HepG2 (cell line): ENCODE data around the gene JAG1. TPM values are rescaled to one million over a fixed set of nuclear protein-coding genes. Genes with fewer than 3 reads are reported as not detected.
A peak's percentile ranks its signal among the peaks of the same experiment; 100 is the strongest.

Source experiments
- BCL3 ChIP-seq: sonication (generic); formaldehyde crosslinking; IDR thresholded peaks from 2 replicates; pipeline ENCODE4 v1.5.1; 2020; ENCODE audit warnings: mild to moderate bottlenecking, missing genetic modification reagents, moderate library complexity
- CENPBD1 ChIP-seq: sonication (generic); formaldehyde crosslinking; IDR thresholded peaks from 2 replicates; pipeline ENCODE4 v1.8.0; 2022; ENCODE audit warnings: missing genetic modification reagents, low read depth, mild to moderate bottlenecking, borderline replicate concordance
- CERS6 ChIP-seq: sonication (generic); formaldehyde crosslinking; IDR thresholded peaks from 2 replicates; pipeline ENCODE4 v1.5.0; 2020; ENCODE audit warnings: missing genetic modification reagents
- CREBL2 ChIP-seq: sonication (generic); formaldehyde crosslinking; IDR thresholded peaks from 2 replicates; pipeline ENCODE4 v1.8.1; 2023; ENCODE audit warnings: missing genetic modification reagents, mild to moderate bottlenecking, borderline replicate concordance
- ELF4 ChIP-seq: sonication (generic); formaldehyde crosslinking; IDR thresholded peaks from 2 replicates; pipeline ENCODE4 v1.5.0; 2020; ENCODE audit warnings: missing genetic modification reagents, mild to moderate bottlenecking, moderate library complexity, borderline replicate concordance
- FOXC1 ChIP-seq: sonication (generic); formaldehyde crosslinking; IDR thresholded peaks from 2 replicates; pipeline ENCODE4 v1.8.0; 2022; ENCODE audit warnings: mild to moderate bottlenecking, missing genetic modification reagents, borderline replicate concordance
- HNRNPLL ChIP-seq: fragments of 200-400 bp; formaldehyde crosslinking; IDR thresholded peaks from 2 replicates; pipeline ENCODE4 v1.6.1; 2017; ENCODE audit warnings: mild to moderate bottlenecking, low read depth, low read length; ENCODE audit not compliant: poor library complexity, severe bottlenecking
- KLF6 ChIP-seq: IDR thresholded peaks from 2 replicates; pipeline ENCODE4 v1.8.0; 2016; ENCODE audit warnings: missing biosample characterization, missing genetic modification reagents
- MAFF ChIP-seq: IDR thresholded peaks from 2 replicates; pipeline ENCODE4 v1.6.1; 2011; ENCODE audit warnings: low read depth, low read length, improper control_type of control experiment
- MED1 ChIP-seq: sonication (generic); formaldehyde crosslinking; IDR thresholded peaks from 2 replicates; pipeline ENCODE4 v1.4.0; 2020; ENCODE audit warnings: missing genetic modification reagents
- MTA3 ChIP-seq: sonication (generic); formaldehyde crosslinking; IDR thresholded peaks from 2 replicates; pipeline ENCODE4 v1.4.0; 2020; ENCODE audit warnings: missing genetic modification reagents
- MXD1 ChIP-seq: sonication (generic); formaldehyde crosslinking; IDR thresholded peaks from 2 replicates; pipeline ENCODE4 v1.4.0; 2020; ENCODE audit warnings: mild to moderate bottlenecking, missing genetic modification reagents
- NCOA5 ChIP-seq: sonication (generic); formaldehyde crosslinking; IDR thresholded peaks from 2 replicates; pipeline ENCODE4 v1.4.0; 2020; ENCODE audit warnings: missing genetic modification reagents
- NR2F2 ChIP-seq: IDR thresholded peaks from 2 replicates; pipeline ENCODE4 v1.6.1; 2012; ENCODE audit warnings: low read depth, inconsistent platforms, borderline replicate concordance
- NR2F6 ChIP-seq, 2 experiments: IDR thresholded peaks; 2 replicates each; pipeline ENCODE4 v1.6.1; 2016; ENCODE audit warnings: antibody characterized with exemption in 1 of 2, mild to moderate bottlenecking in 1 of 2
- RAD51 ChIP-seq: fragments of 450-650 bp; IDR thresholded peaks from 2 replicates; pipeline ENCODE4 v1.6.1; 2016; ENCODE audit warnings: borderline replicate concordance
- TCF7L2 ChIP-seq: IDR thresholded peaks from 2 replicates; pipeline ENCODE4 v1.6.1; 2011; ENCODE audit warnings: mild to moderate bottlenecking, low read depth, low read length, moderate library complexity
- TMF1 ChIP-seq: sonication (generic); formaldehyde crosslinking; IDR thresholded peaks from 2 replicates; pipeline ENCODE4 v1.8.1; 2022; ENCODE audit warnings: low read depth, missing genetic modification reagents
- ZNF18 ChIP-seq: sonication (generic); formaldehyde crosslinking; IDR thresholded peaks from 2 replicates; pipeline ENCODE4 v1.8.0; 2022; ENCODE audit warnings: mild to moderate bottlenecking, missing genetic modification reagents; ENCODE audit not compliant: insufficient replicate concordance
- ZNF280B ChIP-seq: sonication (generic); formaldehyde crosslinking; IDR thresholded peaks from 2 replicates; pipeline ENCODE4 v1.5.0; 2020; ENCODE audit warnings: missing genetic modification reagents, mild to moderate bottlenecking, borderline replicate concordance
- ZNF33B ChIP-seq: sonication (generic); formaldehyde crosslinking; IDR thresholded peaks from 2 replicates; pipeline ENCODE4 v1.5.1; 2020; ENCODE audit warnings: mild to moderate bottlenecking, missing genetic modification reagents
- ZNF672 ChIP-seq: sonication (generic); formaldehyde crosslinking; IDR thresholded peaks from 2 replicates; pipeline ENCODE4 v1.8.1; 2022; ENCODE audit warnings: missing genetic modification reagents
- ZNF879 ChIP-seq: sonication (generic); formaldehyde crosslinking; IDR thresholded peaks from 2 replicates; pipeline ENCODE4 v1.8.1; 2023; ENCODE audit warnings: missing genetic modification reagents
- ZSCAN25 ChIP-seq: sonication (generic); formaldehyde crosslinking; IDR thresholded peaks from 2 replicates; pipeline ENCODE4 v1.8.0; 2022; ENCODE audit warnings: mild to moderate bottlenecking, missing genetic modification reagents
- polyA plus RNA-seq, 8 experiments: library from polyadenylated mRNA; depleted of rRNA in 3 of 8; stranded (reverse) in 7 of 8; unstranded in 1 of 8; fragments of >200 nt; fragmentation: Illumina TruSeq in 4 of 8; extraction: Trizol in 4 of 8; gene quantifications; 2 replicates each; pipeline versions ENCODE4 v1.2.1 to v1.2.3, GENCODE V29; 2011 to 2016; ENCODE audit warnings: low read depth in 4 of 8, missing spikeins in 1 of 8, mixed read lengths in 1 of 8; ENCODE audit not compliant: insufficient read depth in 1 of 8
- total RNA-seq, 5 experiments: library from RNA; depleted of rRNA; stranded (reverse); fragments of >200 nt; fragmentation: Illumina TruSeq; extraction: Trizol; gene quantifications; 2 replicates each; pipeline ENCODE4 v1.2.3, GENCODE V29; 2016; ENCODE audit warnings: low read depth in 1 of 5

The JAG1 gene
- total and polyA plus RNA-seq, 2 of the 13 experiments (the other 11 are each of a cell fraction or from before 2014, with no cell fraction given), result 47.1 to 56.3 TPM

GRCh38 chr20:10708351-10709185 is 34.8 kb upstream of the JAG1 start (continued):
- no peak for TF ChIP-seq ZSCAN25 (CRISPR knock-in tag)
- 0 out of 2 replicates have a peak, but pooled peaks have one; percentile 5 for TF ChIP-seq CENPBD1 (CRISPR knock-in tag)
- no peak for TF ChIP-seq BCL3 (CRISPR knock-in tag)
- no peak for TF ChIP-seq ZNF672 (CRISPR knock-in tag)
- no peak for TF ChIP-seq ZNF879 (CRISPR knock-in tag)
- no peak for TF ChIP-seq HNRNPLL
- TF ChIP-seq ELF4, result no peak
- no peak for TF ChIP-seq TMF1 (CRISPR knock-in tag)
- TF ChIP-seq NR2F6 (IDR thresholded peaks at IDR 0.05), result peak; percentile 97
- peak; percentile 98 for TF ChIP-seq NR2F6 (CRISPR knock-in tag; IDR thresholded peaks at IDR 0.05)
- TF ChIP-seq FOXC1 (CRISPR knock-in tag), result no peak
- TF ChIP-seq MAFF, result peak; percentile 82
- TF ChIP-seq KLF6 (CRISPR knock-in tag), result no peak
- TF ChIP-seq NCOA5, result no peak
- TF ChIP-seq CREBL2 (CRISPR knock-in tag), result no peak
- TF ChIP-seq TCF7L2, result no peak
- no peak for TF ChIP-seq ZNF18 (CRISPR knock-in tag)
- TF ChIP-seq NR2F2, result peak; percentile 92
- no peak for TF ChIP-seq ZNF280B (CRISPR knock-in tag)
- no peak for TF ChIP-seq CERS6 (CRISPR knock-in tag)
- TF ChIP-seq MED1 (CRISPR knock-in tag), result peak; percentile 94
- no peak for TF ChIP-seq ZNF33B
- no peak for TF ChIP-seq MTA3 (CRISPR knock-in tag)
- TF ChIP-seq MXD1 (CRISPR knock-in tag), result no peak
- TF ChIP-seq RAD51, result no peak
